ENCODE results near the gene SLC9C1.

The SLC9C1 gene

GRCh38 chr3:112097378-112097777, 196.6 kb downstream of the SLC9C1 start:
- DNase-seq: no peak

- DNase-seq: no peak
These were observed 197.8 kb downstream of the SLC9C1 start for GRCh38 chr3:112096176-112096575.

- DNase-seq: no peak
These were observed 198.3 kb downstream of the SLC9C1 start for GRCh38 chr3:112095731-112096130.

GRCh38 chr3:112093180-112093522, 200.9 kb downstream of the SLC9C1 start:
- DNase-seq: no peak

GRCh38 chr3:112092496-112093179, 201.4 kb downstream of the SLC9C1 start:
- no peak for DNase-seq

- no peak for DNase-seq
These were observed 203.0 kb downstream of the SLC9C1 start for GRCh38 chr3:112090887-112091586.
